GM19240 (cell line): Measurements from ENCODE around the gene FZD7.

Experiments used
- DNase-seq: peaks from one replicate; pipeline ENCODE4 v3.0.0; 2011; ENCODE audit warnings: low spot score; ENCODE audit not compliant: insufficient read length

FZD7 gene

GRCh38 chr2:202037086-202037485 is 3.4 kb downstream of the FZD7 start:
- no peak for DNase-seq

GRCh38 chr2:202038471-202039277 is 5.0 kb downstream of the FZD7 start:
- DNase-seq, result no peak

DNA sequence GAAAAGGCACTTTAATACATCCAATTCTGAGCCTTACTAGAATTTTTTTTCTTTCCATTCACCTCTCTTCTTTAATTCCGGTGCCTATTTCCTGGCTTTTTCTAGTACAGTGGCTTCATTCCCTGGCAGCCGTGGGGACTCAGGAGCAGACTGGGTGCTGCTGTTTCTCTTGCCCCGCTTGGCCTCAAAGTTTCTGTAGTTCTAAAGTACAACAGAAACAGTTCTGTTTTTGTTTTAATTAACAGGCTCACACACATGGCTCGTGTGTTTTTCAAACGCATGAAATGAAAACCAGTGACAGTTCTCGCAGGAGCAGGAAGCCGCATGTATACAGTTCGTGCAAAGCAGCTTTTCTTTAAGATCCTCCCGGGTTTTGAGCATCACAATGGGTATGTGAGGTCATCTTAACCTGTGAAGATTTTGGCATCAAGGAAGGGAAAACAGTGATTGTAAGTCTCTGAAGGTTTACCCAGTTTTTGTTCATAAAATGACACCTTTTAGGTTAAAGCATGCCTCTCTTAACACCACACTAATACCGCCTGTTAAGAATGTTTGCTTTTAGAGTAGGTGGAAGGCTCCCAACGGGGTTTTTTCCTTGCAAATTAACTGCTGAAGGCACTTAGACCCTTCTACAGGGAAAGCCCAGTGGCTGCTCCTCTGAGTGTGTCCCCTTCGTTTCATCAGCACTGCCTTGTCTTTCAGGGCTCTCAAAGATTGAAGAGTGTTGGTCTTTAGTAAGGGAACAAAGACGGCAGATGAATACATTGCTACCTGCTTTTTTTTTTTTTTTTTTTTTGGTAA is 5.8 kb downstream of the FZD7 start:
- no peak for DNase-seq

- DNase-seq, result no peak
These were observed 6.6 kb downstream of the FZD7 start for GRCh38 chr2:202040079-202040844.

DNA sequence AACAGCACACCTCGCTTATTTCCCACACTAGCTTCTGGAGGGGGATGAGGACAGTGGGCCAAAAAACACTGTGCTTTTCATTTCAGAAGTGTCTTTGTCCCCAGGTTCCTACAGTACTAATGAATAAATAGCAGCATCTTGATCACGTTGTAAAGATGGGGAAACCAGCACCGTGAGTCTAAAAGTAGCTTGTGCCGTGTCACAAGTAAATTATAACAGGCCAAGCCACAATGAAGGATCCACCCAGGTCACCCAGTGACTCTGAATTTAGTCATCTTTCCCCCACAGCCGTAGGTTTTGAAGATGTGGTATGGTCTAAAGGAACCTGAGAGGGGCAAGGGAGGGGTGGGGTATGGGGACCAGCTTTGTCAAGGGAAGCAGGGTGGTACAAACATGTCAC is 8.8 kb downstream of the FZD7 start:
- DNase-seq, result no peak

- no peak for DNase-seq
These were observed 9.8 kb downstream of the FZD7 start for GRCh38 chr2:202043475-202043874.

- no peak for DNase-seq
These were observed 11.1 kb downstream of the FZD7 start for GRCh38 chr2:202044777-202045176.

DNA sequence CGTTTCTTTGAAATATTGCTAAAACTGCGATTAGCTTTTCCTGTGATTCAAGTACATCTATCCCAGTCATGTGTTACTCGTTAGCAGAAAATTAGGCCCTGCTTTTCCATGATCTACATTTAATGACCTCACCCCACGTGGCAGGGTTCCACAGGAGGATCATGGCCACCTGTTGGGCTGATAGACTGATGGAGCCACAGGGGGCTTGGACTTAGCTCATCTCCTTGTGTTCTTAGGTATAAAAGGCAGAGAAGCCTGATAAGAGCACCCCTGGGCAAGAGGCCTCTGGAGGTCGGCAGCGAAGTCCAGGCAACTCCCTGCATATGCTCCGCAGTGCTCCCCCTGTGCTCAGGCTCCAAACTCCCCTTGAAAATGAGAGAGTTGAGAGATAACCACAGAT is 12.9 kb downstream of the FZD7 start:
- DNase-seq, result no peak

GRCh38 chr2:202049092-202049728 is 15.6 kb downstream of the FZD7 start:
- DNase-seq, result no peak

GRCh38 chr2:202049840-202050239 is 16.2 kb downstream of the FZD7 start:
- no peak for DNase-seq

DNA sequence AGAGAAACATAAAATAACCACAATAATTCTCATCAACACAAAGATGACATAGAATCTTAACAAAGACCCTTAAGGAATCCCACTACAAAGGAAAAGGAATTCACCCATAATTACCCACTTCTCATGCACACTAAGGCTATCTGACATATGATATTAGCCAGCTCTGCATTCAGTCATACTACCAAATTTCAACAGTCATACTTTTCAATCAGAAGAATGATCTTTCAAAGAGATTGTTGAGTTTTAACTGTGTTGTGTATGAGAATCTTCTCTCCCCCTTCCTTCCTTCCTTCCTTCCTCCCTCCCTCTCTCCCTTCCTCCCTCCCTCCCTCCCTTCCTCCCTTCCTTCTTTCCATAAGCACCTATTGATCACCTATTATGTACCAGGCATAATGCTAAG is 17.0 kb downstream of the FZD7 start:
- DNase-seq, result no peak

- no peak for DNase-seq
These were observed 18.0 kb downstream of the FZD7 start for GRCh38 chr2:202051499-202052161.

DNA sequence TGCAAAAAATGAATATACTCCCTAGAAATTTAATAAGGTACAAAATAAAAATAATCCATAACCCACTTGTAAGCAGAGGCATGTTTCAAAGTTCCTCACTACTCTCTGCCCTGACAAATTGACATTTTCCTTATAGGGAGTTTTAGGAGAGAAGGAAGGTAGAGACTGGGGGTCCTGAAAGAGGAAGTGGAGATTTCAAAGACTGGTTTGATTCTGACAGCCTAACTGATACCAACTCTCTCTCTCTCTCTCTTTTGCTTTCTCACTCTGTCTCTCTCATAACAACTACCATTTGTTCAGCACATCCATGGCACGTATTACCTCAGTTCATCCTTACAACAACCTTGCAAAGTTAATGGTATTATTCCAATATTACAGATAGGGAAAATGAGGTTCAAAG is 18.6 kb downstream of the FZD7 start:
- DNase-seq, result no peak

- DNase-seq, result no peak
These were observed 21.0 kb downstream of the FZD7 start for GRCh38 chr2:202054679-202055078.

GRCh38 chr2:202056611-202057010 is 23.0 kb downstream of the FZD7 start:
- no peak for DNase-seq

GRCh38 chr2:202060218-202060617 is 26.6 kb downstream of the FZD7 start:
- no peak for DNase-seq

- DNase-seq, result no peak
These were observed 28.0 kb downstream of the FZD7 start for GRCh38 chr2:202061695-202062094.

DNA sequence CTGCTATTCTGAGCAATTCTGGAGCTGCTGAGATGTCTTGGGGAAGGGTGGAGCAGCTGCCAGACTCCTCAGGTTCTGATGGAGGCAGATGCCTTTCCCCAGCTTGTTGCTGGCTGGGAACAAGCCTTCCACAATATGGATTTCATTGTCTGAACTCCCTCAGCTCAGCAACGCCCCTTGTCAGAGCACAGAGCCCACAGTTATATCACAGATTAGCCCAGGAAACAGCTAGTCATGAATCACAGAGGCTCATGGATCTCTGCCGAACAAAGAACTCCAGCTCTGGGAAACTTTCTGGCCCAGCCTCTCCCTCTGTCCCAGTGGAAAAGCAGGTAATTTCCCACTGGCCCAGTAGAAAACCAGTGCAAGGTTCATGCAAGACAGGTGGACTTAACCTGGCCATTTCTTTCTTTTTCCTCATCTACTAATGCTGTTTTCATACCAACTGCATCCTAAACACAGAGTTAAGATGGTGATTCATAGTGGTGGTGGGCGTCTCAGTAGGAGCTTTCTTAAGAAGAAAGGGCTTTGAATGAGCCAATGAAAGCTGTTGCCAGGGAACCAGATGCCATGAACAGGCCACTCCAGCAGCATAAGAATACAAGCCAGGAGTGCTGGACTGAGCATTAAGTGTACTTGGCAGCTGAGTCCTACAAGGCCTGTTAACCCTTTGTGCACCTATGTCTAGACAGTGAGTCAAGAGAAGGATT is 30.7 kb downstream of the FZD7 start:
- no peak for DNase-seq

GRCh38 chr2:202064881-202065230 is 31.2 kb downstream of the FZD7 start:
- no peak for DNase-seq

- no peak for DNase-seq
These were observed 32.2 kb downstream of the FZD7 start for GRCh38 chr2:202065876-202066275.
